IMR-90 (cell line): ENCODE results near the gene EPHB1. TPM values are rescaled to one million over a fixed set of nuclear protein-coding genes. Genes with fewer than 3 reads are reported as not detected.

ENCODE experiments used
- ATAC-seq: fragments of 200-7000 bp; cut with Tn5 transposase; 2 replicates; pipeline ENCODE4 v1.9.1; 2020; ENCODE audit warnings: low read depth, mild to moderate bottlenecking, moderate library complexity
- BruUV-seq: library from RNA; stranded (reverse); fragments of 400-500 nt; replicated peaks from 2 replicates; lab custom pipeline; 2021; lab: Mats Ljungman, UMichigan
- CTCF ChIA-PET: fragments of 300-600 bp; formaldehyde crosslinking; extraction: SDS; loops from one replicate; lab custom pipeline; 2021; ENCODE audit warnings: antibody characterized with exemption; lab: Yijun Ruan, JAX
- POLR2A ChIA-PET: fragments of 300-600 bp; sonication (Branson Sonifier 250); formaldehyde crosslinking; loops from one replicate; lab custom pipeline; 2022; ENCODE audit warnings: antibody characterized with exemption; ENCODE audit not compliant: unreplicated experiment; lab: Charles Lee
- DNase-seq: peaks from one replicate; pipeline ENCODE4 v3.0.0; 2013
- H2AFZ ChIP-seq: replicated peaks from 2 replicates; pipeline ENCODE3; 2013; ENCODE audit warnings: low read length, mild to moderate bottlenecking; ENCODE audit not compliant: poor library complexity
- H2AK5ac ChIP-seq: 2 replicates; pipeline ENCODE4 v1.6.1; 2013; ENCODE audit warnings: low read depth, low read length, inconsistent platforms
- H2AK9ac ChIP-seq: replicated peaks from 2 replicates; pipeline ENCODE3; 2013; ENCODE audit warnings: mild to moderate bottlenecking, low read depth, low read length, moderate library complexity; ENCODE audit not compliant: poor library complexity
- H2BK120ac ChIP-seq: 2 replicates; pipeline ENCODE4 v1.6.1; 2013; ENCODE audit warnings: low read depth, low read length, inconsistent platforms
- H2BK15ac ChIP-seq: 3 replicates; pipeline ENCODE4 v1.6.1; 2013; ENCODE audit warnings: low read depth, low read length, inconsistent platforms
- H2BK20ac ChIP-seq: 2 replicates; pipeline ENCODE4 v1.6.1; 2013; ENCODE audit warnings: low read depth, mild to moderate bottlenecking, inconsistent platforms, low read length, moderate library complexity
- H2BK5ac ChIP-seq: 2 replicates; pipeline ENCODE4 v1.6.1; 2013; ENCODE audit warnings: mild to moderate bottlenecking, low read depth, low read length, inconsistent platforms; ENCODE audit not compliant: poor library complexity, severe bottlenecking
- H3K14ac ChIP-seq: replicated peaks from 2 replicates; pipeline ENCODE4 v1.6.1; 2013; ENCODE audit warnings: low read depth, low read length, inconsistent platforms
- H3K18ac ChIP-seq: 2 replicates; pipeline ENCODE4 v1.6.1; 2013; ENCODE audit warnings: low read depth, low read length, control low read depth
- H3K23ac ChIP-seq: 2 replicates; pipeline ENCODE4 v1.6.1; 2013; ENCODE audit warnings: low read depth, low read length, inconsistent platforms
- H3K27ac ChIP-seq: 2 replicates; pipeline ENCODE4 v1.5.1; 2013; ENCODE audit warnings: mild to moderate bottlenecking, control low read depth, low read length; ENCODE audit not compliant: insufficient read depth
- H3K27me3 ChIP-seq: 2 replicates; pipeline ENCODE4 v1.6.1; 2013; ENCODE audit warnings: low read length; ENCODE audit not compliant: control insufficient read depth, insufficient read depth
- H3K36me3 ChIP-seq: 2 replicates; pipeline ENCODE4 v1.6.1; 2013; ENCODE audit warnings: low read length, mixed read lengths; ENCODE audit not compliant: control insufficient read depth, insufficient read depth
- H3K4ac ChIP-seq: 2 replicates; pipeline ENCODE4 v1.6.1; 2013; ENCODE audit warnings: low read depth, low read length, inconsistent platforms
- H3K4me1 ChIP-seq: 2 replicates; pipeline ENCODE4 v1.6.1; 2013; ENCODE audit warnings: low read length, mixed read lengths; ENCODE audit not compliant: control insufficient read depth, insufficient read depth
- H3K4me2 ChIP-seq: 2 replicates; pipeline ENCODE4 v1.6.1; 2013; ENCODE audit warnings: low read depth, mild to moderate bottlenecking, control low read depth, low read length, moderate library complexity
- H3K4me3 ChIP-seq: 2 replicates; pipeline ENCODE4 v1.5.1; 2013; ENCODE audit warnings: low read depth, mild to moderate bottlenecking, control low read depth, low read length, moderate library complexity; ENCODE audit not compliant: insufficient read depth
- H3K56ac ChIP-seq: 2 replicates; pipeline ENCODE4 v1.6.1; 2013; ENCODE audit warnings: low read length, inconsistent platforms; ENCODE audit not compliant: insufficient read depth; ENCODE audit errors: extremely low read depth
- H3K79me1 ChIP-seq, 2 experiments: 2 replicates each; pipeline ENCODE4 v1.6.1; 2013; ENCODE audit warnings: low read length in 2 of 2, inconsistent platforms in 1 of 2, low read depth in 1 of 2
- H3K9ac ChIP-seq: 2 replicates; pipeline ENCODE4 v1.6.1; 2013; ENCODE audit warnings: low read depth, low read length, control low read depth
- H3K9me1 ChIP-seq: 2 replicates; pipeline ENCODE4 v1.6.1; 2013; ENCODE audit warnings: low read length, inconsistent platforms; ENCODE audit not compliant: insufficient read depth
- H3K9me3 ChIP-seq: 2 replicates; pipeline ENCODE4 v1.6.1; 2013; ENCODE audit warnings: low read length; ENCODE audit not compliant: control insufficient read depth, insufficient read depth
- H4K20me1 ChIP-seq: 2 replicates; pipeline ENCODE4 v1.6.1; 2013; ENCODE audit warnings: low read length, inconsistent platforms; ENCODE audit not compliant: insufficient read depth
- H4K5ac ChIP-seq: 2 replicates; pipeline ENCODE4 v1.6.1; 2013; ENCODE audit warnings: mild to moderate bottlenecking, low read depth, low read length, control low read depth
- H4K8ac ChIP-seq, 2 experiments: 2 replicates each; pipeline ENCODE4 v1.6.1; 2013; ENCODE audit warnings: low read depth in 2 of 2, low read length in 2 of 2, control low read depth in 1 of 2, inconsistent platforms in 1 of 2
- H4K91ac ChIP-seq: 2 replicates; pipeline ENCODE4 v1.6.1; 2013; ENCODE audit warnings: low read depth, low read length, inconsistent platforms; ENCODE audit not compliant: insufficient read depth
- BHLHE40 ChIP-seq: fragments of 150-350 bp; IDR thresholded peaks from 2 replicates; pipeline ENCODE4 v1.6.1; 2016; ENCODE audit warnings: mild to moderate bottlenecking, low read depth, low read length
- CEBPB ChIP-seq: IDR thresholded peaks from 2 replicates; pipeline ENCODE4 v1.6.1; 2012; ENCODE audit warnings: low read depth, low read length, improper control_type of control experiment
- CHD1 ChIP-seq: IDR thresholded peaks from 2 replicates; pipeline ENCODE4 v1.6.1; 2012; ENCODE audit warnings: low read depth, low read length, improper control_type of control experiment
- FOS ChIP-seq: fragments of 150-350 bp; IDR thresholded peaks from 2 replicates; pipeline ENCODE4 v1.6.1; 2016; ENCODE audit warnings: low read depth, low read length
- MAFK ChIP-seq: IDR thresholded peaks from 2 replicates; pipeline ENCODE4 v1.6.1; 2012; ENCODE audit warnings: low read depth, low read length, improper control_type of control experiment
- MXI1 ChIP-seq: IDR thresholded peaks from 2 replicates; pipeline ENCODE4 v1.6.1; 2012; ENCODE audit warnings: low read depth, mild to moderate bottlenecking, low read length, moderate library complexity, borderline replicate concordance
- NFE2L2 ChIP-seq: fragments of 150-350 bp; IDR thresholded peaks from 2 replicates; pipeline ENCODE4 v1.6.1; 2016; ENCODE audit warnings: low read depth, mild to moderate bottlenecking, low read length
- POLR2A ChIP-seq: IDR thresholded peaks from 2 replicates; pipeline ENCODE4 v1.6.1; 2012; ENCODE audit warnings: mild to moderate bottlenecking, low read depth, low read length
- RAD21 ChIP-seq: IDR thresholded peaks from 2 replicates; pipeline ENCODE4 v1.6.1; 2012; ENCODE audit warnings: low read length, improper control_type of control experiment
- RFX5 ChIP-seq: IDR thresholded peaks from 2 replicates; pipeline ENCODE4 v1.8.0; 2012; ENCODE audit warnings: low read depth, mild to moderate bottlenecking, low read length, moderate library complexity
- SMC3 ChIP-seq: fragments of 150-350 bp; IDR thresholded peaks from 2 replicates; pipeline ENCODE4 v1.6.1; 2016; ENCODE audit warnings: low read depth, mild to moderate bottlenecking, antibody characterized with exemption, low read length, moderate library complexity
- whole genome bisulfite sequencing, 2 experiments: methylation state at CpG; one replicate each; pipeline versions ENCODE4 v1.1.5 to v1.1.7; 2013; ENCODE audit warnings: missing lambda C conversion rate in 2 of 2; ENCODE audit not compliant: insufficient read length in 1 of 2; ENCODE audit errors: extremely low coverage in 2 of 2; 5-methylcytosine and 5-hydroxymethylcytosine counted together
- dilution Hi-C: fragments of 300-500 bp; cut with HindIII; formaldehyde crosslinking; loops from one replicate; pipeline ENCODE4 v1.14.3; 2018; ENCODE audit warnings: low sequenced_read_pairs; ENCODE audit not compliant: unreplicated experiment
- in situ Hi-C: fragments of 300-500 bp; cut with MboI; formaldehyde crosslinking; loops from 3 replicates; pipeline ENCODE4 v1.14.3; 2019; ENCODE audit warnings: low sequenced_read_pairs, inconsistent platforms, mixed read lengths
- intact Hi-C: fragments of 100-400 bp; cut with micrococcal nuclease; formaldehyde crosslinking; loops from 2 replicates; pipeline ENCODE4 v1.10.0; 2022
- polyA plus RNA-seq, 3 experiments: library from polyadenylated mRNA; depleted of rRNA; stranded (reverse); fragments of >200 nt; gene quantifications; 2 replicates each; pipeline ENCODE4 v1.2.3, GENCODE V29; 2012; ENCODE audit warnings: low replicate concordance in 1 of 3
- total RNA-seq: library from RNA; depleted of rRNA; stranded (reverse); fragments of >200 nt; gene quantifications from 2 replicates; pipeline ENCODE4 v1.2.3, GENCODE V29; 2012
- TF ChIP-seq, protein P1 (sequence below): conservative IDR thresholded peaks from 2 replicates; pipeline ENCODE4 v1.5.1; 2012; ENCODE audit warnings: mild to moderate bottlenecking, low read depth, low read length, improper control_type of control experiment
- TF ChIP-seq, protein P2 (sequence below): fragments of 150-350 bp; IDR thresholded peaks from 2 replicates; pipeline ENCODE4 v1.6.1; 2017; ENCODE audit warnings: mild to moderate bottlenecking, antibody characterized with exemption, low read length, low read depth

The EPHB1 gene
- total and polyA plus RNA-seq, 2 of the 4 experiments (the other 2 are of a cell fraction) = 0.17 to 0.36 TPM

DNA sequence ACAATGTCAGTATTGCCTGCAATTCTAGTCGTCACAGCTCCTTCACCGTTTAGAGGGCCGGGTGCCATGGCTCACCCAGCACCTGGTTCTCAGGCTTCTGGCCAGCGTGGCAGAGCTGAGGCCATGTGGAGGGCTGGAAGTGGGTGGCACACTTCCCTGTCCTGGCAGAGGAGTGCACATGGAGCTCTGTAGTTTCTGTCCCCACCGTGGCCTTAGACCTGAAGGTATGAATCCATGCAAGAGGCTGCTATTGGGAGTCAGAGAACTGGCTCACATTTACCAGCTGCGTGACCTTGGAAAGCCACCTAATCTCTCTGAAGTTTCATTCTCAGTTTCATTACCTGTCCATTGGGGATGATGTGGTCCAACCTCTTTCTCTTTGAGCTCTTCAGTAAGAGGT, 22.2 kb downstream of the EPHB1 start:
- TF ChIP-seq FOS (no peak), RAD21 (no peak), MXI1 (no peak), CHD1 (no peak), BHLHE40 (no peak), POLR2A (no peak), RFX5 (no peak), SMC3 (no peak), MAFK (no peak), CEBPB (no peak), NFE2L2 (no peak)
- TF ChIP-seq, protein P1, sequence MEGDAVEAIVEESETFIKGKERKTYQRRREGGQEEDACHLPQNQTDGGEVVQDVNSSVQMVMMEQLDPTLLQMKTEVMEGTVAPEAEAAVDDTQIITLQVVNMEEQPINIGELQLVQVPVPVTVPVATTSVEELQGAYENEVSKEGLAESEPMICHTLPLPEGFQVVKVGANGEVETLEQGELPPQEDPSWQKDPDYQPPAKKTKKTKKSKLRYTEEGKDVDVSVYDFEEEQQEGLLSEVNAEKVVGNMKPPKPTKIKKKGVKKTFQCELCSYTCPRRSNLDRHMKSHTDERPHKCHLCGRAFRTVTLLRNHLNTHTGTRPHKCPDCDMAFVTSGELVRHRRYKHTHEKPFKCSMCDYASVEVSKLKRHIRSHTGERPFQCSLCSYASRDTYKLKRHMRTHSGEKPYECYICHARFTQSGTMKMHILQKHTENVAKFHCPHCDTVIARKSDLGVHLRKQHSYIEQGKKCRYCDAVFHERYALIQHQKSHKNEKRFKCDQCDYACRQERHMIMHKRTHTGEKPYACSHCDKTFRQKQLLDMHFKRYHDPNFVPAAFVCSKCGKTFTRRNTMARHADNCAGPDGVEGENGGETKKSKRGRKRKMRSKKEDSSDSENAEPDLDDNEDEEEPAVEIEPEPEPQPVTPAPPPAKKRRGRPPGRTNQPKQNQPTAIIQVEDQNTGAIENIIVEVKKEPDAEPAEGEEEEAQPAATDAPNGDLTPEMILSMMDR = no peak
- TF ChIP-seq, protein P2, sequence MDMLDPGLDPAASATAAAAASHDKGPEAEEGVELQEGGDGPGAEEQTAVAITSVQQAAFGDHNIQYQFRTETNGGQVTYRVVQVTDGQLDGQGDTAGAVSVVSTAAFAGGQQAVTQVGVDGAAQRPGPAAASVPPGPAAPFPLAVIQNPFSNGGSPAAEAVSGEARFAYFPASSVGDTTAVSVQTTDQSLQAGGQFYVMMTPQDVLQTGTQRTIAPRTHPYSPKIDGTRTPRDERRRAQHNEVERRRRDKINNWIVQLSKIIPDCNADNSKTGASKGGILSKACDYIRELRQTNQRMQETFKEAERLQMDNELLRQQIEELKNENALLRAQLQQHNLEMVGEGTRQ = no peak
- POLR2A ChIA-PET = no interaction called here
- no TSS peak for BruUV-seq
- ATAC-seq = no peak
- Histone ChIP-seq H3K4me3 (no peak overlapping the region), H3K9me1 (no peaks in the 10 kb centered on the region), H3K27ac (no peak overlapping the region), H3K9ac (no peak overlapping the region), H3K79me1 (no peaks in the 10 kb centered on the region), H3K18ac (no peak overlapping the region), H2BK20ac (no peak overlapping the region), H2AFZ (no peak overlapping the region), H3K56ac (no peak overlapping the region), H3K23ac (no peak overlapping the region), H4K5ac (no peak overlapping the region), H3K9me3 (no peaks in the 10 kb centered on the region), H4K91ac (no peak overlapping the region), H4K20me1 (no peaks in the 10 kb centered on the region), H3K4me2 (no peak overlapping the region), H3K4me1 (no peaks in the 10 kb centered on the region), H2AK9ac (no peak overlapping the region), H2AK5ac (no peak overlapping the region), H3K14ac (no peak overlapping the region), H3K36me3 (no peaks in the 10 kb centered on the region), H4K8ac (no peak overlapping the region), H2BK120ac (no peak overlapping the region), H2BK5ac (no peak overlapping the region), H3K4ac (no peak overlapping the region), H3K27me3 (no peaks in the 10 kb centered on the region; the same call in 1 of the 2 replicates), H2BK15ac (no peak overlapping the region)
- intact Hi-C loops (no loop called here), dilution Hi-C loops (no loop called here), in situ Hi-C loops (no loop called here)
- DNase-seq = no peak
- WGBS, 2 experiments = no CpG with 5 or more reads among the region's 6 CpGs
- CTCF ChIA-PET = interaction anchor here (0.7 kb wide), 1 partner anchor 23 kb away, joined by 3 read pairs; no protein-coding TSS in a partner anchor
